ENCODE data around the gene LPP. TPM values are rescaled to one million over a fixed set of nuclear protein-coding genes. Genes with fewer than 3 reads are reported as not detected.

The LPP gene
- total and polyA plus RNA-seq, 8 donors = 4.9 to 84.4 (median 45.9) TPM

- H3K27ac ChIP-seq = peak overlapping the region in 1 of 4 donors; percentile 22
- ATAC-seq (peak; percentile 52 to 65 (median 58)), DNase-seq (no peak), FAIRE-seq (no peak)
- WGBS, 2 donors = 54% methylated on average over 9 of the region's 9 CpGs
- no peak for TF ChIP-seq CTCF (IDR thresholded peaks at IDR 0.05)
- peaks cover 0 to 19% (median 7%) of the 10 kb centered on the region in 3 donors for H3K4me1 ChIP-seq
- intact Hi-C loops (cut with DNase I) = no loop called here
- no peaks in the 10 kb centered on the region for H3K9me3 ChIP-seq
- no peak overlapping the region for H3K4me3 ChIP-seq
- H3K36me3 ChIP-seq = no peaks in the 10 kb centered on the region
- no peaks in the 10 kb centered on the region for H3K27me3 ChIP-seq
Measured at GRCh38 chr3:188583341-188584161, 429.6 kb downstream of the LPP start.

GRCh38 chr3:188584162-188584529 lies 430.2 kb downstream of the LPP start:
- no peak overlapping the region for H3K27ac ChIP-seq
- no peak overlapping the region for H3K4me3 ChIP-seq
- H3K36me3 ChIP-seq = no peaks in the 10 kb centered on the region
- H3K27me3 ChIP-seq = no peaks in the 10 kb centered on the region
- peak; percentile 65 for FAIRE-seq
- intact Hi-C loops (cut with DNase I) = no loop called here
- H3K9me3 ChIP-seq = no peaks in the 10 kb centered on the region
- H3K4me1 ChIP-seq = peaks cover 0 to 19% (median 7%) of the 10 kb centered on the region in 3 donors
- WGBS, 2 donors = 43 to 47% methylated on average over 4 of the region's 4 CpGs
- ATAC-seq = peak; percentile 60 to 87 (median 79)
- no peak for DNase-seq
- no peak for TF ChIP-seq CTCF (IDR thresholded peaks at IDR 0.05)

- FAIRE-seq (no peak), DNase-seq (no peak), ATAC-seq (peak in 1 of 4 donors; percentile 23)
- Histone ChIP-seq H3K36me3 (no peaks in the 10 kb centered on the region), H3K4me1 (peaks cover 0 to 16% (median 7%) of the 10 kb centered on the region in 3 donors), H3K9me3 (no peaks in the 10 kb centered on the region), H3K27ac (peak overlapping the region in 1 of 4 donors; percentile 28), H3K4me3 (no peak overlapping the region), H3K27me3 (no peaks in the 10 kb centered on the region)
- no peak for TF ChIP-seq CTCF (IDR thresholded peaks at IDR 0.05)
- intact Hi-C loops (cut with DNase I) = no loop called here
- WGBS, 2 donors = 61 to 83% methylated on average over 4 of the region's 4 CpGs
Measured at GRCh38 chr3:188584958-188585689, 431.2 kb downstream of the LPP start.

- no peak for ATAC-seq
- H3K27me3 ChIP-seq = no peaks in the 10 kb centered on the region
- WGBS, 2 donors = 89 to 95% methylated on average over 2 of the region's 2 CpGs
- no peaks in the 10 kb centered on the region for H3K36me3 ChIP-seq
- no peaks in the 10 kb centered on the region for H3K9me3 ChIP-seq
- no peak overlapping the region for H3K27ac ChIP-seq
- H3K4me3 ChIP-seq = no peak overlapping the region
- peaks cover 0 to 6% (median under 1%) of the 10 kb centered on the region in 3 donors for H3K4me1 ChIP-seq
- no peak for DNase-seq
- intact Hi-C loops (cut with DNase I) = no loop called here
- FAIRE-seq = no peak
- TF ChIP-seq CTCF (IDR thresholded peaks at IDR 0.05) = no peak
Measured at GRCh38 chr3:188589071-188589470, 435.1 kb downstream of the LPP start.
